Pancreas (tissue), 10 donors: Measurements from ENCODE around the gene INHBC. TPM values are rescaled to one million over a fixed set of nuclear protein-coding genes. Genes with fewer than 3 reads are reported as not detected.
A peak's percentile ranks its signal among the peaks of the same experiment; 100 is the strongest.

Experiments
- ATAC-seq, 4 donors: fragments of 200-7000 bp; cut with Tn5 transposase; one replicate each; pipeline versions ENCODE4 v1.8.0 to v1.9.1; 2020; ENCODE audit warnings: mild to moderate bottlenecking in 4 of 4, moderate library complexity in 4 of 4
- DNase-seq, 6 donors: peaks; one replicate each; pipeline ENCODE4 v3.0.0-alpha.2; 2020
- FAIRE-seq: peaks from 2 replicates; lab custom pipeline; 2012; peaks lifted over from hg19 to GRCh38; lab: Jason Lieb, UNC
- H3K27ac ChIP-seq, 4 donors: fragments of 200-600 bp; sonication (generic); 1 replicate in 3 of 4; 2 replicates in 1 of 4; pipeline versions ENCODE4 v1.5.0 to v1.8.0; 2020
- H3K27me3 ChIP-seq, 4 donors: fragments of 200-600 bp; one replicate each; pipeline ENCODE4 v1.8.0; 2021
- H3K36me3 ChIP-seq, 3 donors: fragments of 200-600 bp; sonication (generic) in 1 of 3; one replicate each; pipeline versions ENCODE4 v1.5.0 to v1.8.0; 2020 to 2021
- H3K4me1 ChIP-seq, 3 donors: fragments of 200-600 bp; one replicate each; pipeline ENCODE4 v1.8.0; 2021
- H3K4me3 ChIP-seq, 4 donors: fragments of 200-600 bp; sonication (generic) in 2 of 4; one replicate each; pipeline versions ENCODE4 v1.5.0 to v1.8.0; 2020 to 2021
- H3K9me3 ChIP-seq, 4 donors: fragments of 200-600 bp; one replicate each; pipeline ENCODE4 v1.8.0; 2021
- WGBS, 2 donors: extraction: QIAGEN DNeasy Blood & Tissue Kit; methylation state at CpG; one replicate each; pipeline ENCODE4 v1.1.7; 2013; 5-methylcytosine and 5-hydroxymethylcytosine counted together
- intact Hi-C, 3 donors: fragments of 100-400 bp; cut with DNase I; formaldehyde crosslinking; loops; one replicate each; pipeline versions ENCODE4 v1.11.1 to v1.14.2; 2022
- polyA plus RNA-seq, 2 donors: library from polyadenylated mRNA; stranded (reverse); fragments of 200-250 nt; gene quantifications; one replicate each; pipeline ENCODE4 v1.2.3, GENCODE V29; 2013
- total RNA-seq, 6 donors: library from RNA; stranded (reverse); fragmentation: NEBNext Ultra II Directional in 4 of 6; extraction: Animal tissue kit (Norgen Biotek cat#: 25700) in 4 of 6; gene quantifications; one replicate each; pipeline versions ENCODE4 v1.2.1 to v1.2.4, GENCODE V29; 2021 to 2023
- TF ChIP-seq, protein P1 (sequence below), 4 donors: fragments of 200-600 bp; sonication (generic) in 3 of 4; IDR thresholded peaks; one replicate each; pipeline versions ENCODE4 v1.5.0 to v1.8.0; 2021; ENCODE audit warnings: antibody characterized with exemption in 4 of 4
- donor health status: healthy with polysubstance abuse.
- donor health status: DM: no; HTN: no; CAD: no; lungs with moderate emphysema.
- donor health status: DM: no; HTN: no; CAD: no.
- donor health status: control.
- donor health status: control.
- donor health status: Bipolar disorder and iron deficiency.
- donor health status: DM: yes; HTN: yes; CAD: no.
- donor health status: DM: no; HTN: no; CAD: no.
- donor health status: DM: no; HTN: no; CAD: no.
- donor health status: DM: yes; HTN: yes; CAD: no.

INHBC gene, protein sequence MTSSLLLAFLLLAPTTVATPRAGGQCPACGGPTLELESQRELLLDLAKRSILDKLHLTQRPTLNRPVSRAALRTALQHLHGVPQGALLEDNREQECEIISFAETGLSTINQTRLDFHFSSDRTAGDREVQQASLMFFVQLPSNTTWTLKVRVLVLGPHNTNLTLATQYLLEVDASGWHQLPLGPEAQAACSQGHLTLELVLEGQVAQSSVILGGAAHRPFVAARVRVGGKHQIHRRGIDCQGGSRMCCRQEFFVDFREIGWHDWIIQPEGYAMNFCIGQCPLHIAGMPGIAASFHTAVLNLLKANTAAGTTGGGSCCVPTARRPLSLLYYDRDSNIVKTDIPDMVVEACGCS
- under 1 TPM in 2 of 6 donors, not detected in 4; 0.09 TPM for total RNA-seq
- polyA plus RNA-seq: not detected

DNA sequence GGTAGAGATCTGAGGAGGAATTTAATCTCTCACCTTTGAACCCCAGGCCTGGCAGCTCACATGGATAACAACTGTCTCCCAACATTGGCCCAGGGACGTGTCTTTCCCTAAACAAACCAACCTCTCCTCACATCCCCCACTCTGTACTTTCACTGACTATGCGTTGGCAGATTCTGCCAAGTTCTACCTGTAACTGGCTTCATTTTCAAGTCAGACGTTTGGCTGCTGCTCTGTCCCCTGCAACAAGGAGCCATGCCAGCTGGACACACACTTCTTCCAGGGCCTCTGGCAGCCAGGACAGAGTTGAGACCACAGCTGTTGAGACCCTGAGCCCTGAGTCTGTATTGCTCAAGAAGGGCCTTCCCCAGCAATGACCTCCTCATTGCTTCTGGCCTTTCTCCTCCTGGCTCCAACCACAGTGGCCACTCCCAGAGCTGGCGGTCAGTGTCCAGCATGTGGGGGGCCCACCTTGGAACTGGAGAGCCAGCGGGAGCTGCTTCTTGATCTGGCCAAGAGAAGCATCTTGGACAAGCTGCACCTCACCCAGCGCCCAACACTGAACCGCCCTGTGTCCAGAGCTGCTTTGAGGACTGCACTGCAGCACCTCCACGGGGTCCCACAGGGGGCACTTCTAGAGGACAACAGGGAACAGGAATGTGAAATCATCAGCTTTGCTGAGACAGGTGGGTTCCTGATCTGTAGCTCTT, at the start of gene INHBC:
INHBC (plus strand) TSS at position 268 of the 707 bp plus-strand sequence; CDS start at position 371, 103 bp downstream.
- no peaks in the 10 kb centered on the region for H3K36me3 ChIP-seq
- no peak within 1 kb of the TSS for H3K4me3 ChIP-seq
- ATAC-seq (no peak), DNase-seq (no peak), FAIRE-seq (no peak)
- 69 to 74% methylated on average over 8 of the region's 8 CpGs for WGBS, 2 donors
- H3K4me1 ChIP-seq: peaks cover 0 to 6% (median 4%) of the 10 kb centered on the region in 3 donors
- intact Hi-C loops: no loop called here
- no peaks in the 10 kb centered on the region for H3K27me3 ChIP-seq
- no peak within 1 kb of the TSS for H3K27ac ChIP-seq
- no peaks in the 10 kb centered on the region for H3K9me3 ChIP-seq
- TF ChIP-seq, protein P1, sequence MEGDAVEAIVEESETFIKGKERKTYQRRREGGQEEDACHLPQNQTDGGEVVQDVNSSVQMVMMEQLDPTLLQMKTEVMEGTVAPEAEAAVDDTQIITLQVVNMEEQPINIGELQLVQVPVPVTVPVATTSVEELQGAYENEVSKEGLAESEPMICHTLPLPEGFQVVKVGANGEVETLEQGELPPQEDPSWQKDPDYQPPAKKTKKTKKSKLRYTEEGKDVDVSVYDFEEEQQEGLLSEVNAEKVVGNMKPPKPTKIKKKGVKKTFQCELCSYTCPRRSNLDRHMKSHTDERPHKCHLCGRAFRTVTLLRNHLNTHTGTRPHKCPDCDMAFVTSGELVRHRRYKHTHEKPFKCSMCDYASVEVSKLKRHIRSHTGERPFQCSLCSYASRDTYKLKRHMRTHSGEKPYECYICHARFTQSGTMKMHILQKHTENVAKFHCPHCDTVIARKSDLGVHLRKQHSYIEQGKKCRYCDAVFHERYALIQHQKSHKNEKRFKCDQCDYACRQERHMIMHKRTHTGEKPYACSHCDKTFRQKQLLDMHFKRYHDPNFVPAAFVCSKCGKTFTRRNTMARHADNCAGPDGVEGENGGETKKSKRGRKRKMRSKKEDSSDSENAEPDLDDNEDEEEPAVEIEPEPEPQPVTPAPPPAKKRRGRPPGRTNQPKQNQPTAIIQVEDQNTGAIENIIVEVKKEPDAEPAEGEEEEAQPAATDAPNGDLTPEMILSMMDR (IDR thresholded peaks at IDR 0.05): no peak

DNA sequence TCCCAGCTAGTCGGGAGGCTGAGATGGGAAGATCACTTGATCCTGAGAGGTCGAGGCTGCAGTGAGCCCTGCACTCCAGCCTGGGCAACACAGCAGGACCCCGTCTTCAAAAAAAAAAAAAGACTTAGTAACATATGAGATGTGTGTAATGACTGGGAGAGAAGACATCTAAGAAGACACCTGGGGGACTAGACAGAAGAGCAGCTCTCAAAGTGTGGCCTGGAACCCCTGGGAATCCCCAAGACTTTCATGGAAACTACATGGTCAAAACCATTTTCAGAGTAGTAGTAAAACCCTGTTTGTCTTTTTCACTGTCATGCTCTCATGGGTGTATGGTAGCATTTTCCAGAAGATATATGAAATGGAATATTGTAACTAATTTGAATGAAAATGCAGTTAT, 49.0 kb upstream of the INHBC start:
- H3K4me1 ChIP-seq: no peaks in the 10 kb centered on the region
- H3K27ac ChIP-seq: no peak overlapping the region
- no peak overlapping the region for H3K4me3 ChIP-seq
- H3K27me3 ChIP-seq: no peaks in the 10 kb centered on the region
- FAIRE-seq (no peak), ATAC-seq (no peak), DNase-seq (no peak)
- intact Hi-C loops: no loop called here
- 84 to 98% methylated on average over 3 of the region's 3 CpGs for WGBS, 2 donors
- H3K9me3 ChIP-seq: no peaks in the 10 kb centered on the region
- TF ChIP-seq, protein P1 (IDR thresholded peaks at IDR 0.05): no peak
- H3K36me3 ChIP-seq: no peaks in the 10 kb centered on the region

DNA sequence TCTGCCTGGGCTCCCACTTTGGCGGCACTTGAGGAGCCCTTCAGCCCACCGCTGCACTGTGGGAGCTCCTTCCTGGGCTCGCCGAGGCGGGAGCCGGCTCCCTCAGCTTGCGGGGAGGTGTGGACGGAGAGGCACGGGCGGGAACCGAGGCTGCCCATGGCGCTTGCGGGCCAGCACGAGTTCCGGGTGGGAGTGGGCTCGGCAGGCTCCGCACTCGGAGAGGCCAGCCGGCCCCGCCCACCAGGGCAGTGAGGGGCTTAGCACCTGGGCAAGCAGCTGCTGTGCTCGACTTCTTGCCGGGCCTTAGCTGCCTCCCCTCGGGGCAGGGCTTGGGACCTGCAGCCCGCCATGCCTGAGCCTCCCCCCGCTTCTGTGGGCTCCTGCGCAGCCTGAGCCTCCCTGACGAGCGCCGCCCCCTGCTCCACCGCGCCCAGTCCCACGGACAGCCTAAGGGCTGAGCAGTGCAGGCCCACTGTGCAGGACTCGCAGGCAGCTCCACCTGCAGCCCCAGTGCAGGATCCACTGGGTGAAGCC, 48.3 kb upstream of the INHBC start:
- WGBS, 2 donors: 97 to 98% methylated on average over 33 of the region's 33 CpGs
- peak in 1 of 6 donors; percentile 64 for DNase-seq
- no peaks in the 10 kb centered on the region for H3K36me3 ChIP-seq
- TF ChIP-seq, protein P1 (IDR thresholded peaks at IDR 0.05): no peak
- H3K9me3 ChIP-seq: no peaks in the 10 kb centered on the region
- H3K4me1 ChIP-seq: no peaks in the 10 kb centered on the region
- ATAC-seq: no peak
- H3K4me3 ChIP-seq: no peak overlapping the region
- FAIRE-seq: no peak
- H3K27ac ChIP-seq: no peak overlapping the region
- H3K27me3 ChIP-seq: no peaks in the 10 kb centered on the region
- intact Hi-C loops: no loop called here

DNA sequence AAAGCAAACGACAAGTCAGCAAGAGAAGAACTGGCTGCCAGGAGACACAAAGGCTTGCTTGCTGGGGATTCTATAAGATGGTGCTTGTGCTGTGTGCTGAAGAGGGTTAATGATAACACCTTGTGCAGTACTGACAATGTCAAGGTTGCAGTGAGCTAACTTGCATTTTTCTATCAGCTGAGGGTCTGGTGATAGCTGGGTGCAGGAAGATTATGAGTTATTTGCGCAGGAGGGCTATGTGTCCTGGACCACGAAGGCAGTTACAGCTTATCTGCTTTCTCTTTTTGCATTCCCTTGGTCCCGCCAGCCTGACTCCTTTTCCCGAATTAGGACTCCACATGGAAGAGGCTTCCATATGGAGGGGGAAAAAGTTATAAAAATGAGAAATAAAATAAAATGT, 46.2 kb upstream of the INHBC start:
- no peak for FAIRE-seq
- H3K36me3 ChIP-seq: no peaks in the 10 kb centered on the region

More for the DNA sequence above, 46.2 kb upstream of the INHBC start:
- intact Hi-C loops: no loop called here
- DNase-seq (no peak), ATAC-seq (no peak)
- Histone ChIP-seq H3K9me3 (no peaks in the 10 kb centered on the region), H3K4me3 (no peak overlapping the region), H3K27ac (no peak overlapping the region), H3K4me1 (no peaks in the 10 kb centered on the region), H3K27me3 (no peaks in the 10 kb centered on the region)
- TF ChIP-seq, protein P1 (IDR thresholded peaks at IDR 0.05): no peak
- 81 to 82% methylated on average over 5 of the region's 5 CpGs for WGBS, 2 donors
